WTC11 (cell line): Measurements from ENCODE around the gene RUSC2. TPM values are rescaled to one million over a fixed set of nuclear protein-coding genes. Genes with fewer than 3 reads are reported as not detected.

ENCODE experiments used
- ATAC-seq: fragments of 200-7000 bp; cut with Tn5 transposase; 2 replicates; pipeline ENCODE4 v1.10.0; 2021; ENCODE audit warnings: mild to moderate bottlenecking, moderate library complexity
- CTCF ChIA-PET: fragments of 300-600 bp; sonication (Branson Sonifier 250); formaldehyde crosslinking; loops from one replicate; lab custom pipeline; 2021; ENCODE audit warnings: antibody characterized with exemption; lab: Charles Lee
- POLR2A ChIA-PET: fragments of 350-600 bp; sonication (Branson Sonifier 250); formaldehyde crosslinking; loops from one replicate; lab custom pipeline; 2021; ENCODE audit warnings: antibody characterized with exemption; lab: Charles Lee
- DNase-seq: peaks from one replicate; pipeline ENCODE4 v3.0.0; 2021; ENCODE audit warnings: low spot score
- H3K27ac Mint-ChIP-seq: 2 replicates; pipeline ENCODE4 v1.8.0; 2021; ENCODE audit warnings: mixed read lengths
- H3K27me3 Mint-ChIP-seq: 2 replicates; pipeline ENCODE4 v1.8.0; 2021; ENCODE audit warnings: low read depth, mild to moderate bottlenecking, moderate library complexity, mixed read lengths
- H3K36me3 Mint-ChIP-seq: 2 replicates; pipeline ENCODE4 v1.8.0; 2021; ENCODE audit warnings: mixed read lengths
- H3K4me1 Mint-ChIP-seq: 2 replicates; pipeline ENCODE4 v1.8.0; 2022; ENCODE audit warnings: mixed read lengths
- H3K4me3 Mint-ChIP-seq: 2 replicates; pipeline ENCODE4 v1.8.0; 2021; ENCODE audit warnings: mild to moderate bottlenecking, moderate library complexity, mixed read lengths
- H3K9me3 Mint-ChIP-seq: 2 replicates; pipeline ENCODE4 v1.8.0; 2021; ENCODE audit warnings: mixed read lengths
- ARID4B ChIP-seq: sonication (generic); formaldehyde crosslinking; IDR thresholded peaks from 2 replicates; pipeline ENCODE4 v1.8.0; 2023; ENCODE audit warnings: missing genetic modification reagents, mild to moderate bottlenecking, borderline replicate concordance
- CREM ChIP-seq: sonication (generic); formaldehyde crosslinking; IDR thresholded peaks from 2 replicates; pipeline ENCODE4 v1.8.1; 2022; ENCODE audit warnings: mild to moderate bottlenecking, missing genetic modification reagents, moderate library complexity
- ETV6 ChIP-seq: sonication (generic); formaldehyde crosslinking; IDR thresholded peaks from 2 replicates; pipeline ENCODE4 v1.8.1; 2022; ENCODE audit warnings: mild to moderate bottlenecking, missing genetic modification reagents
- JUN ChIP-seq: sonication (generic); formaldehyde crosslinking; IDR thresholded peaks from 2 replicates; pipeline ENCODE4 v1.8.0; 2023; ENCODE audit warnings: mild to moderate bottlenecking, missing genetic modification reagents
- NFE2L1 ChIP-seq: sonication (generic); formaldehyde crosslinking; IDR thresholded peaks from 2 replicates; pipeline ENCODE4 v1.8.1; 2023; ENCODE audit warnings: missing genetic modification reagents
- NFYB ChIP-seq: sonication (generic); formaldehyde crosslinking; conservative IDR thresholded peaks from 2 replicates; pipeline ENCODE4 v1.8.0; 2022; ENCODE audit warnings: low read depth, missing genetic modification reagents
- NR2C2 ChIP-seq: sonication (generic); formaldehyde crosslinking; IDR thresholded peaks from 2 replicates; pipeline ENCODE4 v1.8.0; 2022; ENCODE audit warnings: mild to moderate bottlenecking, missing genetic modification reagents
- NR3C1 ChIP-seq: sonication (generic); formaldehyde crosslinking; conservative IDR thresholded peaks from 2 replicates; pipeline ENCODE4 v1.8.1; 2023; ENCODE audit warnings: low read depth, mild to moderate bottlenecking, missing genetic modification reagents
- SMAD4 ChIP-seq: sonication (generic); formaldehyde crosslinking; IDR thresholded peaks from 2 replicates; pipeline ENCODE4 v1.8.0; 2022; ENCODE audit warnings: mild to moderate bottlenecking, missing genetic modification reagents
- SP1 ChIP-seq: sonication (generic); formaldehyde crosslinking; conservative IDR thresholded peaks from 2 replicates; pipeline ENCODE4 v1.8.1; 2022; ENCODE audit warnings: missing genetic modification reagents
- TEAD4 ChIP-seq: sonication (generic); formaldehyde crosslinking; IDR thresholded peaks from 2 replicates; pipeline ENCODE4 v1.8.0; 2022; ENCODE audit warnings: mild to moderate bottlenecking, missing genetic modification reagents
- USF1 ChIP-seq: sonication (generic); formaldehyde crosslinking; IDR thresholded peaks from 2 replicates; pipeline ENCODE4 v1.8.0; 2022; ENCODE audit warnings: mild to moderate bottlenecking, missing genetic modification reagents
- ZNF416 ChIP-seq: fragments of 250-450 bp; sonication (Bioruptor Pico); IDR thresholded peaks from 2 replicates; pipeline ENCODE4 v1.9.0; 2021; ENCODE audit warnings: mild to moderate bottlenecking, inconsistent platforms
- total RNA-seq: library from RNA; stranded (reverse); gene quantifications from 3 replicates; pipeline ENCODE4 v1.2.3, GENCODE V29; 2021
- TF ChIP-seq, protein P1 (sequence below): sonication (generic); formaldehyde crosslinking; IDR thresholded peaks from 2 replicates; pipeline ENCODE4 v1.8.1; 2023; ENCODE audit warnings: mild to moderate bottlenecking, missing genetic modification reagents, borderline replicate concordance
- TF ChIP-seq, protein P2 (sequence below): sonication (generic); formaldehyde crosslinking; IDR thresholded peaks from 2 replicates; pipeline ENCODE4 v1.8.1; 2023; ENCODE audit warnings: mild to moderate bottlenecking, missing genetic modification reagents
- TF ChIP-seq, protein P3 (sequence below): fragments of 250-450 bp; sonication (Bioruptor Pico); conservative IDR thresholded peaks from 2 replicates; pipeline ENCODE4 v1.9.0; 2021; ENCODE audit warnings: mild to moderate bottlenecking
- TF ChIP-seq, protein P4 (sequence below): sonication (generic); formaldehyde crosslinking; IDR thresholded peaks from 2 replicates; pipeline ENCODE4 v1.8.1; 2023; ENCODE audit warnings: mild to moderate bottlenecking, missing genetic modification reagents
- TF ChIP-seq, protein P5 (sequence below): sonication (generic); formaldehyde crosslinking; IDR thresholded peaks from 2 replicates; pipeline ENCODE4 v1.8.1; 2022; ENCODE audit warnings: missing genetic modification reagents, borderline replicate concordance

RUSC2 gene
- total RNA-seq, 1 experiment from 2014 or later = 9.4 TPM

GRCh38 chr9:35519692-35520363 lies 29.9 kb downstream of the RUSC2 start:
- Mint-ChIP-seq H3K4me1 (peaks cover 47% of the 10 kb centered on the region), H3K27me3 (no peaks in the 10 kb centered on the region), H3K36me3 (no peaks in the 10 kb centered on the region), H3K27ac (peak overlapping the region; percentile 35; the same call in 1 of the 2 replicates)
- DNase-seq = no peak
- CTCF ChIA-PET = interaction anchor here (1.2 to 3.6 kb wide), 4 partner anchors 12 to 84 kb away, joined by 4 to 27 read pairs (median 6); partner anchors contain the start of gene RUSC2
- ATAC-seq = no peak
- TF ChIP-seq, protein P1, sequence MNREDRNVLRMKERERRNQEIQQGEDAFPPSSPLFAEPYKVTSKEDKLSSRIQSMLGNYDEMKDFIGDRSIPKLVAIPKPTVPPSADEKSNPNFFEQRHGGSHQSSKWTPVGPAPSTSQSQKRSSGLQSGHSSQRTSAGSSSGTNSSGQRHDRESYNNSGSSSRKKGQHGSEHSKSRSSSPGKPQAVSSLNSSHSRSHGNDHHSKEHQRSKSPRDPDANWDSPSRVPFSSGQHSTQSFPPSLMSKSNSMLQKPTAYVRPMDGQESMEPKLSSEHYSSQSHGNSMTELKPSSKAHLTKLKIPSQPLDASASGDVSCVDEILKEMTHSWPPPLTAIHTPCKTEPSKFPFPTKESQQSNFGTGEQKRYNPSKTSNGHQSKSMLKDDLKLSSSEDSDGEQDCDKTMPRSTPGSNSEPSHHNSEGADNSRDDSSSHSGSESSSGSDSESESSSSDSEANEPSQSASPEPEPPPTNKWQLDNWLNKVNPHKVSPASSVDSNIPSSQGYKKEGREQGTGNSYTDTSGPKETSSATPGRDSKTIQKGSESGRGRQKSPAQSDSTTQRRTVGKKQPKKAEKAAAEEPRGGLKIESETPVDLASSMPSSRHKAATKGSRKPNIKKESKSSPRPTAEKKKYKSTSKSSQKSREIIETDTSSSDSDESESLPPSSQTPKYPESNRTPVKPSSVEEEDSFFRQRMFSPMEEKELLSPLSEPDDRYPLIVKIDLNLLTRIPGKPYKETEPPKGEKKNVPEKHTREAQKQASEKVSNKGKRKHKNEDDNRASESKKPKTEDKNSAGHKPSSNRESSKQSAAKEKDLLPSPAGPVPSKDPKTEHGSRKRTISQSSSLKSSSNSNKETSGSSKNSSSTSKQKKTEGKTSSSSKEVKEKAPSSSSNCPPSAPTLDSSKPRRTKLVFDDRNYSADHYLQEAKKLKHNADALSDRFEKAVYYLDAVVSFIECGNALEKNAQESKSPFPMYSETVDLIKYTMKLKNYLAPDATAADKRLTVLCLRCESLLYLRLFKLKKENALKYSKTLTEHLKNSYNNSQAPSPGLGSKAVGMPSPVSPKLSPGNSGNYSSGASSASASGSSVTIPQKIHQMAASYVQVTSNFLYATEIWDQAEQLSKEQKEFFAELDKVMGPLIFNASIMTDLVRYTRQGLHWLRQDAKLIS (CRISPR knock-in tag) = no peak
- TF ChIP-seq NFE2L1 (CRISPR knock-in tag) = no peak
- TF ChIP-seq, all 79 proteins: peak for 0
- POLR2A ChIA-PET = interaction anchor here (2.5 kb wide), 1 partner anchor 19 kb away, joined by 6 read pairs; no protein-coding TSS in a partner anchor
- no peak overlapping the region for H3K4me3 Mint-ChIP-seq
- H3K9me3 Mint-ChIP-seq = no peaks in the 10 kb centered on the region

- DNase-seq (no peak), ATAC-seq (no peak)
- CTCF ChIA-PET = interaction anchor here (1.7 to 3.6 kb wide), 3 partner anchors 13 to 33 kb away, joined by 5 to 27 read pairs (median 7); partner anchors contain the start of gene RUSC2
- Mint-ChIP-seq H3K27ac (no peak overlapping the region), H3K36me3 (no peaks in the 10 kb centered on the region), H3K9me3 (no peaks in the 10 kb centered on the region), H3K4me1 (peaks cover 47% of the 10 kb centered on the region), H3K4me3 (no peak overlapping the region), H3K27me3 (no peaks in the 10 kb centered on the region)
- POLR2A ChIA-PET = interaction anchor here (2.5 kb wide), 1 partner anchor 18 kb away, joined by 6 read pairs; no protein-coding TSS in a partner anchor
- TF ChIP-seq TEAD4 (CRISPR knock-in tag) (no peak), NR3C1 (CRISPR knock-in tag) (no peak), SMAD4 (CRISPR knock-in tag) (no peak), CREM (CRISPR knock-in tag) (no peak), SP1 (CRISPR knock-in tag) (no peak), USF1 (no peak), NFYB (CRISPR knock-in tag) (no peak), ZNF416 (CRISPR knock-in tag) (no peak), ETV6 (CRISPR knock-in tag) (no peak), ARID4B (no peak), NR2C2 (no peak), JUN (no peak)
- TF ChIP-seq, protein P2, sequence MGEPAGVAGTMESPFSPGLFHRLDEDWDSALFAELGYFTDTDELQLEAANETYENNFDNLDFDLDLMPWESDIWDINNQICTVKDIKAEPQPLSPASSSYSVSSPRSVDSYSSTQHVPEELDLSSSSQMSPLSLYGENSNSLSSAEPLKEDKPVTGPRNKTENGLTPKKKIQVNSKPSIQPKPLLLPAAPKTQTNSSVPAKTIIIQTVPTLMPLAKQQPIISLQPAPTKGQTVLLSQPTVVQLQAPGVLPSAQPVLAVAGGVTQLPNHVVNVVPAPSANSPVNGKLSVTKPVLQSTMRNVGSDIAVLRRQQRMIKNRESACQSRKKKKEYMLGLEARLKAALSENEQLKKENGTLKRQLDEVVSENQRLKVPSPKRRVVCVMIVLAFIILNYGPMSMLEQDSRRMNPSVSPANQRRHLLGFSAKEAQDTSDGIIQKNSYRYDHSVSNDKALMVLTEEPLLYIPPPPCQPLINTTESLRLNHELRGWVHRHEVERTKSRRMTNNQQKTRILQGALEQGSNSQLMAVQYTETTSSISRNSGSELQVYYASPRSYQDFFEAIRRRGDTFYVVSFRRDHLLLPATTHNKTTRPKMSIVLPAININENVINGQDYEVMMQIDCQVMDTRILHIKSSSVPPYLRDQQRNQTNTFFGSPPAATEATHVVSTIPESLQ (CRISPR knock-in tag) = no peak
- TF ChIP-seq, protein P3, sequence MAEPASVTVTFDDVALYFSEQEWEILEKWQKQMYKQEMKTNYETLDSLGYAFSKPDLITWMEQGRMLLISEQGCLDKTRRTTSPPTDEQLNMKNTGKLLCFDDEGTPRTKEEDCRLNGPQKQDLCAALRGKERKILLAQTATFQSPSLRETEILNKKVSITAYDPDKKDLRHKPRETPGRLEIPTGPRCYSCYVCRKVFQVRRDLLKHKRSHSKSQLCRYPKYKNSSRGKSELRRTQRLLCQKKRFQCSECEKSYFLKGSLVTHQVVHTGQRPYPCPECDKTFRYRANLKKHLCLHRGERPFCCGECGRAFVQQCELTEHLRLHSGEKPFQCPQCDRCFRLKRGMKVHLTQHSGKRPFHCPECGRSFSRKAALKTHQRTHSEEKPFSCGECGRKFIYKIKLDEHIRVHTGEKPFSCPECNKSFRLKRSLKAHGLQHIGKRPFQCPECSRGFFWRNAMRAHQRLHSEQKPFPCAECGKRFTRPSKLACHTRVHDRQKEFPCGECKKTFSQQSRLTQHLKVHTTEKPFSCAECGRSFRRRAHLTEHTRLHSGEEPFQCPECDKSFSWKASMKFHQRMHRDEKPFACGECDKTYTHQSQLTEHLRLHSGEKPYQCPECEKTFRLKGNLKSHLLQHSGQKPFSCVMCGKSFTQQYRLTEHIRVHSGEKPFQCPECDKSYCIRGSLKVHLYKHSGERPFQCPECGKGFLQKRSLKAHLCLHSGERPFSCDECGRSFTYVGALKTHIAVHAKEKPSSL (CRISPR knock-in tag) = no peak
- TF ChIP-seq, protein P4, sequence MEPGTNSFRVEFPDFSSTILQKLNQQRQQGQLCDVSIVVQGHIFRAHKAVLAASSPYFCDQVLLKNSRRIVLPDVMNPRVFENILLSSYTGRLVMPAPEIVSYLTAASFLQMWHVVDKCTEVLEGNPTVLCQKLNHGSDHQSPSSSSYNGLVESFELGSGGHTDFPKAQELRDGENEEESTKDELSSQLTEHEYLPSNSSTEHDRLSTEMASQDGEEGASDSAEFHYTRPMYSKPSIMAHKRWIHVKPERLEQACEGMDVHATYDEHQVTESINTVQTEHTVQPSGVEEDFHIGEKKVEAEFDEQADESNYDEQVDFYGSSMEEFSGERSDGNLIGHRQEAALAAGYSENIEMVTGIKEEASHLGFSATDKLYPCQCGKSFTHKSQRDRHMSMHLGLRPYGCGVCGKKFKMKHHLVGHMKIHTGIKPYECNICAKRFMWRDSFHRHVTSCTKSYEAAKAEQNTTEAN (CRISPR knock-in tag) = no peak
- TF ChIP-seq, protein P5, sequence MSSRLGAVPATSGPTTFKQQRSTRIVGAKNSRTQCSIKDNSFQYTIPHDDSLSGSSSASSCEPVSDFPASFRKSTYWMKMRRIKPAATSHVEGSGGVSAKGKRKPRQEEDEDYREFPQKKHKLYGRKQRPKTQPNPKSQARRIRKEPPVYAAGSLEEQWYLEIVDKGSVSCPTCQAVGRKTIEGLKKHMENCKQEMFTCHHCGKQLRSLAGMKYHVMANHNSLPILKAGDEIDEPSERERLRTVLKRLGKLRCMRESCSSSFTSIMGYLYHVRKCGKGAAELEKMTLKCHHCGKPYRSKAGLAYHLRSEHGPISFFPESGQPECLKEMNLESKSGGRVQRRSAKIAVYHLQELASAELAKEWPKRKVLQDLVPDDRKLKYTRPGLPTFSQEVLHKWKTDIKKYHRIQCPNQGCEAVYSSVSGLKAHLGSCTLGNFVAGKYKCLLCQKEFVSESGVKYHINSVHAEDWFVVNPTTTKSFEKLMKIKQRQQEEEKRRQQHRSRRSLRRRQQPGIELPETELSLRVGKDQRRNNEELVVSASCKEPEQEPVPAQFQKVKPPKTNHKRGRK (CRISPR knock-in tag) = no peak
Measured at GRCh38 chr9:35520364-35520710, 30.4 kb downstream of the RUSC2 start.
